Measurements from ENCODE around the gene EEF1AKMT1. TPM values are rescaled to one million over a fixed set of nuclear protein-coding genes. Genes with fewer than 3 reads are reported as not detected.
A peak's percentile ranks its signal among the peaks of the same experiment; 100 is the strongest.

Gene EEF1AKMT1
- total RNA-seq, 1 donor from 2014 or later, result 3.9 TPM

GRCh38 chr13:20772401-20773131 is 1.2 kb downstream of the EEF1AKMT1 start:
- ATAC-seq (ENCODE audit: low read depth) (no peak), DNase-seq (no peak)
- POLR2A ChIA-PET, result interaction anchor here (0.7 to 2.7 kb wide), 4 partner anchors 129 to 378 kb away, joined by 3 to 16 read pairs (median 6); partner anchors contain the start of gene XPO4
- no peak for TF ChIP-seq CTCF (IDR thresholded peaks at IDR 0.05)
- H3K27ac Mint-ChIP-seq, result peak overlapping the region; percentile 99
- no peaks in the 10 kb centered on the region for H3K27me3 Mint-ChIP-seq
- peaks cover 38% of the 10 kb centered on the region for H3K36me3 Mint-ChIP-seq (ENCODE audit: low read depth)
- CTCF ChIA-PET, result no interaction called here
- H3K9me3 Mint-ChIP-seq, result peaks cover 17% of the 10 kb centered on the region
- intact Hi-C loops (cut with micrococcal nuclease), result loop anchor here (1.0 to 5.0 kb wide), 9 partner anchors 68 to 1140 kb away; partner anchors contain the start of genes IFT88, MICU2, MPHOSPH8 and XPO4
- peaks cover 21% of the 10 kb centered on the region for H3K4me1 Mint-ChIP-seq
- H3K4me3 Mint-ChIP-seq, result peak overlapping the region; percentile 98

- TF ChIP-seq CTCF (IDR thresholded peaks at IDR 0.05), result no peak
- ATAC-seq (ENCODE audit: low read depth) (no peak), DNase-seq (no peak)
- Mint-ChIP-seq H3K27ac (no peak overlapping the region), H3K4me1 (peaks cover 21% of the 10 kb centered on the region), H3K9me3 (peaks cover 21% of the 10 kb centered on the region), H3K27me3 (no peaks in the 10 kb centered on the region), H3K36me3 (ENCODE audit: low read depth) (peaks cover 42% of the 10 kb centered on the region), H3K4me3 (no peak overlapping the region)
- CTCF ChIA-PET, result no interaction called here
- intact Hi-C loops (cut with micrococcal nuclease), result loop anchor here (5.0 kb wide), 5 partner anchors 527 to 1138 kb away; partner anchors contain the start of genes MICU2, MPHOSPH8 and ZMYM5
- POLR2A ChIA-PET, result no interaction called here
Measured at GRCh38 chr13:20769834-20770233, 3.9 kb downstream of the EEF1AKMT1 start.

GRCh38 chr13:20769091-20769490 is 4.7 kb downstream of the EEF1AKMT1 start:
- POLR2A ChIA-PET, result no interaction called here
- Mint-ChIP-seq H3K27me3 (no peaks in the 10 kb centered on the region), H3K27ac (no peak overlapping the region), H3K9me3 (peaks cover 21% of the 10 kb centered on the region), H3K4me1 (peaks cover 18% of the 10 kb centered on the region), H3K4me3 (no peak overlapping the region), H3K36me3 (ENCODE audit: low read depth) (peaks cover 42% of the 10 kb centered on the region)
- CTCF ChIA-PET, result no interaction called here
- intact Hi-C loops (cut with micrococcal nuclease), result no loop called here
- no peak for DNase-seq
- TF ChIP-seq CTCF (IDR thresholded peaks at IDR 0.05), result no peak
- ATAC-seq (ENCODE audit: low read depth), result no peak

GRCh38 chr13:20767309-20767943 is 6.3 kb downstream of the EEF1AKMT1 start:
- no peak overlapping the region for H3K27ac Mint-ChIP-seq
- intact Hi-C loops (cut with micrococcal nuclease), result no loop called here
- peaks cover 21% of the 10 kb centered on the region for H3K9me3 Mint-ChIP-seq
- ChIA-PET CTCF (no interaction called here), POLR2A (interaction anchor here (0.7 kb wide), 1 partner anchor 329 kb away, joined by 7 read pairs; no protein-coding TSS in a partner anchor)
- peaks cover 38% of the 10 kb centered on the region for H3K36me3 Mint-ChIP-seq (ENCODE audit: low read depth)
- H3K4me3 Mint-ChIP-seq, result no peak overlapping the region
- DNase-seq, result no peak
- H3K27me3 Mint-ChIP-seq, result no peaks in the 10 kb centered on the region
- no peak for ATAC-seq (ENCODE audit: low read depth)
- no peak for TF ChIP-seq CTCF (IDR thresholded peaks at IDR 0.05)
- H3K4me1 Mint-ChIP-seq, result peaks cover 5% of the 10 kb centered on the region

GRCh38 chr13:20760872-20761271 is 12.9 kb downstream of the EEF1AKMT1 start:
- intact Hi-C loops (cut with micrococcal nuclease), result no loop called here

More at GRCh38 chr13:20760872-20761271, 12.9 kb downstream of the EEF1AKMT1 start:
- no peak overlapping the region for H3K27ac Mint-ChIP-seq
- ChIA-PET CTCF (no interaction called here), POLR2A (no interaction called here)
- no peaks in the 10 kb centered on the region for H3K4me1 Mint-ChIP-seq
- peaks cover 6% of the 10 kb centered on the region for H3K9me3 Mint-ChIP-seq
- peaks cover 9% of the 10 kb centered on the region for H3K36me3 Mint-ChIP-seq (ENCODE audit: low read depth)
- DNase-seq (no peak), ATAC-seq (ENCODE audit: low read depth) (no peak)
- no peak for TF ChIP-seq CTCF (IDR thresholded peaks at IDR 0.05)
- no peak overlapping the region for H3K4me3 Mint-ChIP-seq
- no peaks in the 10 kb centered on the region for H3K27me3 Mint-ChIP-seq

Data from activated B cell treated with CpG ODN at 0.5 μM for 24 hours (primary cell).